GF-D8 (cell line): Measurements from ENCODE around the gene HS2ST1.

Experiments
- DNase-seq: peaks from one replicate; lab custom pipeline; 2025; lab: John Stamatoyannopoulos, UW

HS2ST1 gene

GRCh38 chr1:87113313-87113712 is 198.9 kb downstream of the HS2ST1 start:
- no peak for DNase-seq

GRCh38 chr1:87115317-87115890 is 201.0 kb downstream of the HS2ST1 start:
- DNase-seq, result no peak

GRCh38 chr1:87115891-87116290 is 201.5 kb downstream of the HS2ST1 start:
- DNase-seq, result no peak

- no peak for DNase-seq
These were observed 203.4 kb downstream of the HS2ST1 start for GRCh38 chr1:87117761-87118368.

GRCh38 chr1:87119541-87120140 is 205.2 kb downstream of the HS2ST1 start:
- DNase-seq, result no peak

GRCh38 chr1:87120779-87121178 is 206.3 kb downstream of the HS2ST1 start:
- DNase-seq, result no peak

GRCh38 chr1:87121711-87122163 is 207.3 kb downstream of the HS2ST1 start:
- DNase-seq, result no peak

GRCh38 chr1:87122243-87122642 is 207.8 kb downstream of the HS2ST1 start:
- DNase-seq, result no peak

GRCh38 chr1:87123610-87124009 is 209.2 kb downstream of the HS2ST1 start:
- DNase-seq, result no peak

- no peak for DNase-seq
These were observed 212.6 kb downstream of the HS2ST1 start for GRCh38 chr1:87126886-87127505.

GRCh38 chr1:87127581-87127980 is 213.1 kb downstream of the HS2ST1 start:
- no peak for DNase-seq

- DNase-seq, result no peak
These were observed 214.6 kb downstream of the HS2ST1 start for GRCh38 chr1:87129038-87129437.

GRCh38 chr1:87129606-87130005 is 215.2 kb downstream of the HS2ST1 start:
- DNase-seq, result no peak

- no peak for DNase-seq
These were observed 216.0 kb downstream of the HS2ST1 start for GRCh38 chr1:87130438-87130837.

- DNase-seq, result no peak
These were observed 217.4 kb downstream of the HS2ST1 start for GRCh38 chr1:87131809-87132283.

- no peak for DNase-seq
These were observed 217.9 kb downstream of the HS2ST1 start for GRCh38 chr1:87132284-87132870.

GRCh38 chr1:87134061-87134460 is 219.6 kb downstream of the HS2ST1 start:
- no peak for DNase-seq

- no peak for DNase-seq
These were observed 220.3 kb downstream of the HS2ST1 start for GRCh38 chr1:87134625-87135328.

- no peak for DNase-seq
These were observed 220.9 kb downstream of the HS2ST1 start for GRCh38 chr1:87135329-87135712.

GRCh38 chr1:87136607-87137341 is 222.3 kb downstream of the HS2ST1 start:
- no peak for DNase-seq

- no peak for DNase-seq
These were observed 222.9 kb downstream of the HS2ST1 start for GRCh38 chr1:87137342-87137739.
